Stimulated activated naive CD8-positive, alpha-beta T cell treated with anti-CD3 and anti-CD28 coated beads, Interleukin-15, Interleukin-2, amounts not matched to agents 100 U/mL and 50 U/mL, for 24 hours (primary cell): ENCODE results near the gene BGLAP.
A peak's percentile ranks its signal among the peaks of the same experiment; 100 is the strongest.

Experiments used
- ATAC-seq: fragments of 150-1000 bp; cut with Tn5 transposase; one replicate; pipeline ENCODE4 v1.10.0; 2021
- DNase-seq: peaks from one replicate; pipeline ENCODE4 v3.0.0; 2021

Gene BGLAP

DNA sequence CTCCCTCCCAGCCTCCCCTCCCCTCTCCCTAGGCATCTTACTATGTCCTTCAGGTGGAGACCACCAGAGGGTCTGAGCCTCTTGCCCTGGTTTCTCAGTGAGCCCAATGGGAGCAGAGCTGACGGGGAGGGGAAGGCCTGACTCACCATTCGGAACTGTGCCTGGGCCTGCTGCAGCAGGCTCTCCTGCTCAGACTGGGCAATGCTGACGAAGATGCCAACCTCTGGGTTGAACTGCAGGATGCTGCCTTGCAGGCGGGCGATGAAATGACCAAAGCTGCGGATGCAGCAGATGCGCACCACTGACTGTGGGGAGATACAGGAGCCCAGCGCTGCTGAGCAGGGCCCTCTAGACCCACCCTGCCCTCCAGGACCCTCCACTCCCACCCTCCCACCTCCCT, 16.9 kb downstream of the BGLAP start:
- DNase-seq, result no peak

DNA sequence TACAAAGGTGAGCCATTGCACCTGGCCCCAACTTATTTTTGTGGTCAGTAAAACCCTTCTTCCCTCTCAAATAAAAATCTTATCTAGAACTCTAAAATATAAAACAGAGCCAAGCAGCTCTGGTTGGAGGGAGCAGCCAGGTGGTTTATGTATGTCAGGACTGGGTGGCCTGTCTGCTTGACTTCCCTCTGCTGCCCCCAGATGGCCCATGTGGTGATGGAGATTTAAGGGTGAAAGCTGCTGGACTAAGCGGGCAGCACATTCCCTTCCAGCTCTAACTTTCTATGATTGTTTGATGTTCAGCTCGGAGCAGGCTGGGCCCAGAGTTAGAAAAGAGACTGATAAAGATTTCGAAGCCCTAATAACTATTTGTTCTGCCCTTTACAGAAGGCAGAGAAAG, 17.8 kb downstream of the BGLAP start:
- ATAC-seq, result no peak
- no peak for DNase-seq

More for the DNA sequence above, 16.9 kb downstream of the BGLAP start:
- no peak for ATAC-seq

DNA sequence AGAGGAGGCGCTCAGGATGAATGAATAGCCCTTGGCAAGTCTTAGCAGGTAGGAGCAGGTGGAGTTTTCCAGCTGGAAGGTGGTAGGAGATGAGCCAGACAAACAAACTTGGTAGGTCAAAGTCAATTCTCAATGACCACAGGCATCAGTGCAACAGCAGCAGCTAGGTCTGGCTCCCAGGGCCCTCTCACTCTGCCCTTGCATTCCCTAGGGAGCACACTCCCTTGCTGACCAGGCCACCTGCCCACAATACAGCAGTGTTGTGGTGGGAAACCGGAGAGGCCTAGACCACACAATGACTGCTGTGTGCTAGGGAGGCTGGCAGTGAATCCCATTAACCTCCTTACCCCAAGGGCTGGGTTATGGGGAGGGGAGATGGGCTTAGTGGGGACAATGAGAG, 18.9 kb downstream of the BGLAP start:
- DNase-seq (no peak), ATAC-seq (no peak)

DNA sequence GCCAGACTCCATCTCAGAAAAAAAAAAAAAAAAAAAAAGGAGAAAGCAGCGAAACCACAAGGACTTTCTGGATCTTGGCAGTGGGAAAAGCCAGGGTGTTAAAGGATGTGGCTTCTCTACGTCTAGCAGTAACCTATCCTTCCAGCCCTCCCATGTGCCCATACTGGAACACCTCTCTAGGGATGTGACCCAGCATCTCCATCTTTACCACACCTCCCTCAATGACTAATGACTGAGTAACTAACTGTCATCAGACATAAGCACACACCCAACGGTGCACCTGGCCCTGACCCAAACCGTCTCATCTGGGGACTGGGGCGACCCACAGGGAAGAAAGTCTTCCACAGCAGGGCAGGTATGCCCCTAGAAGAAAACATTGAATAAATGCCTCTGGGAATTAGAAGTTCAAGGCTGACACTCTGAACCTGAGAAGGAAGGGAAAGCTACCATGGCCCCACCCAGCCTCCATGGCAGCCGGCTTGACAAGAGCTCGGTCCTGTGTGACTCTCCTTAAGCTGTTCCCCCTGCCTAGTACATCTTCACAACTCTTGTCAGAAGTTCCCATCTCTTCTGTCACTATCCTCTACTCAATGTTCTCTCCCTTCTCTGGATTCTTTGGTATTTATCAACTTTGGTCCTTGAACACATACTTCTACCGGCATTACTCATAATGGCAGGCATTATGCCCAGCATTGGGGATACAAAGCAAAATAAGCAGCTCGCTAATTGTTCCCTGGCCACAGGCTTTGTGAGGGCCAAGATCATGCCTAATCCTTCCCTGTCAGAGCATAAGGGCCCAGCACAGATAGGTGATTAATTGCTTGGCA, 20.7 kb downstream of the BGLAP start:
- ATAC-seq (peak; percentile 84), DNase-seq (no peak)

DNA sequence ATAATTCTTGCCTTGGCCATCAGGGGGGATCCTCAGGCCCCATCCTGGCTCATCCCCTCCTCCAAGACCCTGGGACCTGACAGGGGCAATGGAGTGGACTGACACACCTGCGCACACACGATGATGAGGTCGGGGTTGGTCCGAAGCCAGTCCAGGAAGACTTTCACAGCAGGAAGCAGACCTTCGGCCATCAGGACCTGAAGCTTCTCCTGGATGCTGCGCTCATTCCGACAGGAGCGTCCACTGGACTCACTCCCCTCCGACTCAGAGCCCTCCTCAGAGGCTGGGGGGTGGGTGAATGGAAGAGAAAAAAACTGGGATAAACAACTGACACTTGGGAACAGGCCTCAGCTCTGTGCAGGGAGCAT, 21.3 kb downstream of the BGLAP start:
- ATAC-seq, result no peak
- DNase-seq, result no peak

DNA sequence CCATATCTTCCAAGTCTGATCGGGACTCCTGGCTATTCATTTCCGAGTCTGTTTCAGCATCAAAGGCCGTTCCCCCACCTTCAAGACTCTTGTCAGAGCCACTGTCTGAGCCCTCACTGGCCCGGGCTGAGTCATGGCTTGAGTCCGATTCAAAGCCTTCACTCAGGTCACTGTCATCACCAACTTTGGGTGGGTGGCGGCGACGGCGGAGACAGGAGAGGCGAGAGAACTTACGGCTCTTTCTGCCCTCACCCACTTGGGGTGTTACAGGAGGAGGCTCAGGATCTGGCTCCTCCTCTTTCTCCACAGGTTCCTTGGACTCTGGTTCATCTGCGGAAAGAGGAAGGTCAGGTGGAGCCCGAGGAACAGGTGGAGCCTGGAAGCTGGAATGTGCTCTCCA, 24.1 kb downstream of the BGLAP start:
- ATAC-seq (no peak), DNase-seq (no peak)

DNA sequence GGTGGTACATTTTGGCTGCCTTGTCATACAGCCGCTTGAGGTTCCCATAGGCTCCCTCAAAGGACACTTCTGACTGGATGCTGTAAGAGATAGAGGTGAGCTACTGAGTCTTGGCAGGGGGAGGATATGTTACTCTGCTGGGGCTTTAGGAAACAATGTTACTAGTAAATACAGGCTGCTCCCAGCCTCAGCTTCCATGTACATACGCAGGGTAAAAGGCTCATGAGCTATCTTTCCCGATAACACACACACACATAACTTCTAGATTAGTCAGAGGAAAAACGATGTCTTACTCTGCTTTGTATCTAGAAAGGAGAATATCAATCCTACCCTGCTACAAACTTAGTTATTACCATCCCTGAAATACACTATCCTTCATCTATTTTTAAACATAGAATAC, 26.4 kb downstream of the BGLAP start:
- DNase-seq (no peak), ATAC-seq (no peak)

DNA sequence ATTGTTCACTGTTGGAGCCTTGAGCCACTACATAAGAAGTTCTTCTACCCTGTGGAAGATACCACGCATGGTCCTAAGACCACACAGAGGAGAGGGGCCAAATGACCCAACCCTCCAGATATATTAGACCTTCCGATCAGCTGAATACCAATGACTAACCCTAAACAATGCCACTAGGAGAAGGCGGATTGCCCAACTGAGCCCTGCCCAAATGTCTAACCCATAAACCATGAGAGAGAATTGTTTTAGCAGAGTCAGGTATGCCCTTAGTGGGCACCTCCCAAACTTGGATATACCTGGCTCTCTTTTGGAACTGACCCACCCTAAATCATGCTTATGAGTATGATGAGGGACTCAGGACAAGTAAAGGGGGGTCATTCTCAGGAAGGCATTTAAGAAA, 28.3 kb downstream of the BGLAP start:
- no peak for DNase-seq
- no peak for ATAC-seq

DNA sequence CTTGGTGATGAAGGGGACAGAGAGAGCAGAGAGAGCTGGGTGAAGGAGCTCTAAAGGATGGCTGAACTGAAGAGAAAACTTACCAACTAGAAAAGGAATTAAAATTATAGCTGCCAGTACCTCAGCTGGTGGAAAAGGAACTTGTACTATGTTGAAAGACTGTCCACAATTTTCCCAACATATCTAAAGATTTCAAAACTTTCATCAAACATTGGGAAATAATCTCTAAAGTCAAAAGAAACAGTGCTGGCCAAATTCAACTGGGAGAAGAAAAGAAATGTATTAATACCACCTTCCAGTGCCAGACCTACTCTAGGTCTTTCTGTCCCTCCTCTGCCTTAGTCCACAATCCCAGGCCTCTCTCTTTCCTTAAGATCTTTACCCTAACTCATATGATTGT, 34.5 kb downstream of the BGLAP start:
- ATAC-seq (no peak), DNase-seq (no peak)

DNA sequence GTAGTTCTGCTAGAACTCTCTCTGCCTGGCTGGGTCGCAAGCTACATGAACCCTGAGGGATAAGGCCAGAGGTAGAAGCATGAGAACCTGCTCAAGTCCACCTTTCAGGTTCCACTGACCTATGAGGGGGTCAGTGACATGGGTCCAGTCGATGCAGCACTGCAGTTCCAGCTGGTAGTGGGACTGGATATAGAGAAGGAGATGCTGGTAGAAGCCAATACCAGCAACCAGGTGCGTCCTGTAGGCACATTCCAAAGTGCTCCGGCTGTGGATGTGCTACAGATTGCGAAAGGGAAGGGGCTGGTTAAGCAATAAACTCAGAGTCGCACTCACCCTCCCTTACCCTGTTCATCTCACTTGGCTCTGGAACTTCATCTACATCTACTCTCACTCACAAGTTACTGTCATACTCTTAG, 35.0 kb downstream of the BGLAP start:
- no peak for ATAC-seq
- DNase-seq, result no peak

DNA sequence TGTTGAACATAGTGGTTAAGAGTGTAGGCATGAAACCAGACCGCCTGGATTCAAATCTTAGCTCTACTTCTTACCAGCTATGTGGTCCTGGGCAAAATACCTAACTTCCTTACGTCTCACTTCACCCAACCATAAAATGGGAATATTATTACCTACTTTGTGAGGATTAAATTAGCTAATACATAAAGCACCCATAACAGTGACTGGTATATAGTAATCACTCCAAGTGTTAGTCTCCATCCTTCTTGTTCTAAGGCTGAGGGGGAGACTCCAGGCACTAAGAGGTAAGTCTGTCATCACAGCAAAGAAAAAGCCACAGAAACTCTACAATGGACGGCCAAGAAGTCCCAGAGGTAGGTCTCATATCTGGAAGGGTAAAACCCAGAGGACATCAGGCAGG, 37.9 kb downstream of the BGLAP start:
- DNase-seq (no peak), ATAC-seq (no peak)

DNA sequence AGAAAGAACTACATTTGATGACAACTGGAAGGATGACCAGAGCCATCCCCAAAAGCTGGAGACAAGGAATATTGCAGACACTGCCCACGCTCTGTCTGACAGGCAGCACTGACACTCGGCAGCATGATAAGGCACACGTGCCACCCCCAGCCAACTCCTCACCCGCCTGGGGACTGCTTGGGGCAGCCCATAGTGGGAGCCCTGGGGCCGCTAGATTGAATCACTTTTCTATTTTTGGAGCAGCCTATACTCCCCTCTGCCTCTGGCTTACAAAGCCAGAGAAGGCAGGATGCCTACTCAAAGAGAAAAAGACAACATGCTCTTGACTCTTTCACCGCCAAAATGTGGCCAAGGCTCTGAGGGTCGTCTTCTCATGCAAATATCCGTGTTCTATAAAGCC, 39.3 kb downstream of the BGLAP start:
- DNase-seq, result peak; percentile 68

DNA sequence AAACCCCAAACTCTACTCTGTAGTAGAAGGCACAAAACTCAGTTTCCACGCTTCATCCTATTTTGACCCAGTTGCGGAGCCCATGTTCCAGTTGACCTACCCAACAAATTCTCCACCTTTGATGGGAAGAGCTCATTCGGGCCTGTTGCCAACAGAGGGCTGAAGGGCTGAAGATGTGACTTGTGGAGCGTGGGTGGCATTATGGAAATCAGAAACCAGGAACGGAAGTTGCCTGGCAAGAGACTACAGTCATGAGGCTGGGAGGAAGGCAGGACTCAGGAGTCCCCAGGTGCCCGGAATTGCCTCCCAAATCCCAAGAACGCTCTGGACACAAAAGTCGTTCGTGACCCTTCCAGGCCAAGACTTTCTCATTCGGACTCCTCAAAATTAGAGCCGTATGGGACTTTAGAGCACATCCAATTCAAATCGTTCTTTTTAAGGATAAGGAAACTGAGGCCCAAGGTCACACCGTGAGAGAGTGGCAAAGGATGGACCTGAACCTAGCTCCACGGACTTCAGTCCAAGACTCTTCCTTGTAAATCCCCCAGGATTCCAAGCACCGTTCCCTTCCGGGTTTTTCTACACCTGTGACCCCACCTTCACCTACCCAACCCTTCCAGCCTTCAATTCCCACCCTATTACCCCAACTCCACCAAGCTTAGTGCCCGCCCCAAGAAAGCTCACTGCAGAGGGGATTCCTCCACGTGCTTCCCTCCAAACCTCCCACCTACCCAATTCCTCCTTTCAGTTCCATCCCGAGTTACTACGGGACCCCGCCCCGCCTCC, 39.9 kb downstream of the BGLAP start:
- DNase-seq (peak; percentile 60), ATAC-seq (peak; percentile 10)

More for the DNA sequence above, 39.3 kb downstream of the BGLAP start:
- peak; percentile 79 for ATAC-seq

DNA sequence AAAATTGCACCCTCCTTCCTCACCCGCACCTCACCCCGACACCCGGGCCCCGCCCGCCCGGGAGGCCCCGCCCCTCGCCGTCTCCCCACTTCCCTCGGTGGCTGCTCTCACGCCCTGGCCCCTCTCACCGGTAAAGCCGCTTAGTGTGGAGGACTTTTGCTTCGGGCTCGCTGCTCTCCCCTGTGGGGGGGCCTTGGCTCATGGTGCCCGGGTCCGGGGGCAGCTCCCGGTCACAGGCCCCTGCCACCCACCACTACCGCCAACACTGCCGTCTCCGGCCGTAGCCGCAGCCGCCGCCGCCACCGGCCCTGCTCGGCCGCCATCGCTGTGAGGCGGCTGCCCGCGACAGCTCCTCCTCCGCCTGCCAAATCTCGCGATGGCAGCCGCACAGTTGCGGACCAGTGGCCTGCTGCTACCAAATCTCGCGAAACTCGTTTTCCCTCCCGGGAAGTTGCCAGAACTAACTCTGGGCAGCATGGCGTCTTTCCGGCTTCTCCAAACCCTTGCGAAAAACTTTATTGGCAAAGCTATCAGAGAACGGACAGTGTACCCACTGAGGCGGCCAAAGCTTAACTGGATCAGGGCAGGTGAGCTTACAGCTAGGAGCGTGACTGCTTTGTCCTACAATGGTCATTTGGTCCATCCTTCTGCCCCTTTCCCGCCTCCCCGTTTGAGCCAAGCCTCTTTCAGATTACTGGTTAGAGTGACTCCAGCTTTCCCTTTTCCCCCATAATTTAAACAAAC, 40.7 kb downstream of the BGLAP start, which contains the start of gene SMG5:
Gene SMG5, minus strand, starts transcription at position 347 of the 744 bp plus-strand sequence. Its CDS starts 145 bp downstream, at position 202.
- DNase-seq (peak; percentile 95), ATAC-seq (peak; percentile 90)

DNA sequence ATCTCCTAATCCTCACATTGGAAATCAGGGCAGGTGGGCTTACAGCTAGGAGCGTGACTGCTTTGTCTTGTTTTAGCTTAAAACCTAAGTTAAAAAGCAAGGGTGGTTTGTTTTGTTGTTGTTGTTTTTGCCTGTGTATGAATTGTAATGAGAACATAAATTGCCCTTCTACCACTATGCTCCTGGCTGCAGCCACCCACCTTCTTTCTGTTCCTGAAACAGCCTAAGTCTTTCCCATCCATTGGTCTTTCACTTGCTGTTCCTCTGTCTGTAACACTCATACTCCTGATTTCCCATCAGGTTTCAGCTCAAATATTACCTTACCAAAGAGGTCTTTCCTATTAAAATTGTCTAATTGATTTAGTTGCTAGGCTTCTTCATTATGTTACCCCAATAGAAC, 41.5 kb downstream of the BGLAP start:
- ATAC-seq (no peak), DNase-seq (no peak)

DNA sequence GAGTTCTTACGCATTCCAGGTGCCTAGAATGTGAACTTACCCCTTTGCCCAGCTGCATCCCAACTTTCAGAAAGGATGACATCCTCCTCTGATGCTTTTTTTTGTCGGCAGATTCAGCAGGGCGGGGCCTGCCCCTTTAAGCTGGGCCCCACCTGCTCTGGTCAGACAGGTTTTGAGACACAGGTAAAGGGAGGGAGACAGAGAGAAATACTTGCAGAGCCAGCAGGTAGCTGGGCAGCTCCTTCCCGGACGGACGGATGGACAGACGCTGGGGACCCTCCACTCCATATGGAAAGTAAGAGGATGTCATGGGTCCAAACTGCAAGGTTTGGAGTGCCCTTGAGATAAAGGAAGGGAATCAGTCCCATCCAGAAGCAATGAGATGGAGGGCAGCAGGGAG, 42.1 kb downstream of the BGLAP start, which contains the start of gene TMEM79:
Gene TMEM79, plus strand, starts transcription at position 214 of the 400 bp plus-strand sequence. CDS start 902 bp downstream, outside the sequence.
- no peak for DNase-seq
- no peak for ATAC-seq

DNA sequence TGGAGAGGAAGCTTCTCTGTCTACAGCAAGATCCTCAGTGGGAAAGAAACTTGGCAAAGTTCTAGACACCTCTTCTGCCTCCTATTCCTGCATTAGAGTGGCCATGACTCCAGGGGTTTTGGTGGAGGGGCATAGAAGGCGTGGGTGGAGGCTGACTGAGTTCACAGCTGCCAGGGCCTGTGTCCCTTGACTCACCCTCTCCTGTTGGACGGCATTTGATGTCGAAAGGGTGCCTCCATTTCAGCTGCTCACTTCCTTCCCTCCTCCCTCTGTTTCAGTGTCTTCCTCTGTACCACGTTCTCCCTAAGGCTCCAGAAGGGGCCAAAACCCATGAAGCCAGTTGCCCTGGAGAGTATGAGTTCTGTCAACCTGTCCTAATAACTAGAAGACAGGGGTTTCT, 42.8 kb downstream of the BGLAP start:
- DNase-seq (no peak), ATAC-seq (no peak)

DNA sequence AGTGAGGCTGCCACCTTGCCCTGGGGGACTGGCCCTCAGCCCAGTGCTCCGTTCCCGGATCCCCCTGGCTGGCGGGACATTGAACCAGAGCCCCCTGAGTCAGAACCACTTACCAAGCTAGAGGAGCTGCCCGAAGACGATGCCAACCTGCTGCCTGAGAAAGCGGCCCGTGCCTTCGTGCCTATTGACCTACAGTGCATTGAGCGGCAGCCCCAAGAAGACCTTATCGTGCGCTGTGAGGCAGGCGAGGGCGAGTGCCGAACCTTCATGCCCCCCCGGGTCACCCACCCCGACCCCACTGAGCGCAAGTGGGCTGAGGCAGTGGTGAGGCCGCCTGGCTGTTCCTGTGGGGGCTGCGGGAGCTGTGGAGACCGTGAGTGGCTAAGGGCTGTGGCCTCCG, 43.5 kb downstream of the BGLAP start:
- ATAC-seq (no peak), DNase-seq (no peak)

DNA sequence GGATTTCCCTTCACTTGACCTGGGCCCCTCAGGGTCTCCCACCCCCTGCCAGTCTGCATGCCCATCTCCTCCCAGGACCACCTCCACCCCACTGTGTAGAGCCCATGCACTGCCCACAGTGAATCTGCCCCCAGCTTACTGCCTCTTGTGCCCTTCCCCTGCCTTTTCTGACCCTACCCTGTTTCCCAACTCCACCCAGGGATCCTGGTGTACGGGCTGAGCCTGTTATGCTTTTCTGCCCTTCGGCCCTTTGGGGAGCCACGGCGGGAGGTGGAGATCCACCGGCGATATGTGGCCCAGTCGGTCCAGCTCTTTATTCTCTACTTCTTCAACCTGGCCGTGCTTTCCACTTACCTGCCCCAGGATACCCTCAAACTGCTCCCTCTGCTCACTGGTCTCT, 44.1 kb downstream of the BGLAP start:
- ATAC-seq, result no peak
- DNase-seq, result no peak

DNA sequence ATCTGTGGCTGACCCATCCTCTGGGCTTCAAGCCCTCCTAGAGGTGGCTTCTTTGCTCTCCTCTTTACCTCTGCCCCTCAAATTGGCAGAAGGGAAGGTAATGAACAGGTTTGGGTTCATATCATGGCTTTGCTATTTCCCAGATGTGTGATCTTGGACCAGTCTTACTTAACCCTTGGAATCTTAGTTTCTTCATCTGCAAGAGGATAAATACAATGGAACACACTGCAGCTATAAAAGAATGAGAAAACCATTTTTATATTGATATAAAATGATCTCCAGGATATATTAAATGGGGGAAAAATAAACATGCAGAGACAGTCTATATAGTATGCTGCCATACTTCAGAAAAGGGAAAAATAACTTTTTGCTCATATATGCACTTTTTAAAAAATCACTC, 47.9 kb downstream of the BGLAP start:
- DNase-seq (no peak), ATAC-seq (no peak)

DNA sequence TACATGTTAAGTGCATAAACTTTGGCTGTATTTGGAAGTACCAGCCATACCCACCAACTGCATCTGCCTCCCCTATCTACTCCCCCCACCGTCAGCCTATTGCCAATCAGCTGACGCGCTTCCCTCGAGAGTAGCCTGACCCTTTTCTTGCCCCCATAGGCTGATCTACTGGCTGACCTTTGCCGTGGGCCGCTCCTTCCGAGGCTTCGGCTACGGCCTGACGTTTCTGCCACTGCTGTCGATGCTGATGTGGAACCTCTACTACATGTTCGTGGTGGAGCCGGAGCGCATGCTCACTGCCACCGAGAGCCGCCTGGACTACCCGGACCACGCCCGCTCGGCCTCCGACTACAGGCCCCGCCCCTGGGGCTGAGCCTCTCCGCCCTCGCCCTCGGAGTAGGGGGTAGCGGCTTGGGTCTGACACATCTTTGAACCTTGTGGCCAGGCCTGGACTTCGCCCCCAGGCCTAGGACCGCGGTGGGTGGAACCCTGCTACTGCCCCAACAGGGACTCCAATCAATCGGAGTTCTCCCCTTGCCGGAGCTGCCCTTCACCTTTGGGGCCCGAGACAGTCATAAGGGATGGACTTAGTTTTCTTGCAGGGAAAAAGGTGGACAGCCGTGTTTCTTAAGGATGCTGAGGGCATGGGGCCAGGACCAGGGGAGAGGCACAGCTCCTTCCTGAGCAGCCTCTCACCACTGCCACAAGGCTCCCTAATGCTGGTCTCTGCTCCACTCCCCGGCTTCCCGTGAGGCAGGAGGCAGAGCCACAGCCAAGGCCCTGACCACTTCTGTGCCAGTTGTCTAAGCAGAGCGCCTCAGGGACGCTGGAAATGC, 49.5 kb downstream of the BGLAP start:
- peak; percentile 50 for ATAC-seq
- peak; percentile 28 for DNase-seq
